Endothelial cell (in vitro differentiated cells): Measurements from ENCODE around the gene RABEP2. TPM values are rescaled to one million over a fixed set of nuclear protein-coding genes. Genes with fewer than 3 reads are reported as not detected.

Experiments used
- DNase-seq: peaks from one replicate; pipeline ENCODE4 v3.0.0; 2021; ENCODE audit warnings: low spot score
- H3K27ac Mint-ChIP-seq: one replicate; pipeline ENCODE4 v1.8.0; 2021; ENCODE audit warnings: mixed read lengths, inconsistent platforms; ENCODE audit not compliant: unreplicated experiment
- H3K27me3 Mint-ChIP-seq: one replicate; pipeline ENCODE4 v1.8.0; 2021; ENCODE audit warnings: mild to moderate bottlenecking, moderate library complexity, mixed read lengths, inconsistent platforms; ENCODE audit not compliant: unreplicated experiment
- H3K36me3 Mint-ChIP-seq: one replicate; pipeline ENCODE4 v1.8.0; 2021; ENCODE audit warnings: mild to moderate bottlenecking, low read depth, mixed read lengths, inconsistent platforms; ENCODE audit not compliant: unreplicated experiment
- H3K4me1 Mint-ChIP-seq: one replicate; pipeline ENCODE4 v1.8.0; 2021; ENCODE audit warnings: mild to moderate bottlenecking, mixed read lengths, inconsistent platforms; ENCODE audit not compliant: unreplicated experiment
- H3K4me3 Mint-ChIP-seq: one replicate; pipeline ENCODE4 v1.8.0; 2021; ENCODE audit warnings: mild to moderate bottlenecking, mixed read lengths, inconsistent platforms; ENCODE audit not compliant: unreplicated experiment
- H3K9me3 Mint-ChIP-seq: one replicate; pipeline ENCODE4 v1.8.0; 2021; ENCODE audit warnings: mixed read lengths, inconsistent platforms; ENCODE audit not compliant: unreplicated experiment
- total RNA-seq: library from RNA; stranded (reverse); fragmentation: NEBNext Ultra II Directional; extraction: Animal tissue kit (Norgen Biotek cat#: 25700); gene quantifications from one replicate; pipeline ENCODE4 v1.2.1, GENCODE V29; 2021; ENCODE audit not compliant: unreplicated experiment
- TF ChIP-seq, protein P1 (sequence below): fragments of 200-600 bp; sonication (generic); IDR thresholded peaks from one replicate; pipeline ENCODE4 v1.5.0; 2021; ENCODE audit warnings: antibody characterized with exemption; ENCODE audit not compliant: unreplicated experiment

RABEP2 gene
- total RNA-seq, 1 donor from 2014 or later = 16.0 TPM

DNA sequence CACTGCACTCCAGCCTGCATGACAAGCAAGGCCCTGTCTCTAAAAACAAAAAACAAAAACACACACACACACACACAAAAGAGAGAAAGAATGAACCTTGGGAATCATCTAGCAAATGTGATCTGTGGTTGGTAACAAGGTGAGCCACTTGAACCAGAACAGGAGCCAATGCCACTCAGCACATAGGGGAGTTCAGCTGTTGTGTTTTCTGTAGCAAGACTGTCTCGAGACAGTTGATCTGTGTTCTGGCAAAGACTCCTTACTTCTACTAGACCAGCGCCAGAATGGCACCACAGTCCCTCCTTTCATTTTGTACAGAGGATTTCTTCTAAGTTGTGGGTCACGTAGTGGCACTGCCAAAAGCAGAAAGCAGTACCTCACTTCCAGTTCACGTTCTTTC is 26.1 kb downstream of the RABEP2 start:
- H3K36me3 Mint-ChIP-seq = no peaks in the 10 kb centered on the region
- no peaks in the 10 kb centered on the region for H3K4me1 Mint-ChIP-seq
- no peak overlapping the region for H3K27ac Mint-ChIP-seq
- TF ChIP-seq, protein P1, sequence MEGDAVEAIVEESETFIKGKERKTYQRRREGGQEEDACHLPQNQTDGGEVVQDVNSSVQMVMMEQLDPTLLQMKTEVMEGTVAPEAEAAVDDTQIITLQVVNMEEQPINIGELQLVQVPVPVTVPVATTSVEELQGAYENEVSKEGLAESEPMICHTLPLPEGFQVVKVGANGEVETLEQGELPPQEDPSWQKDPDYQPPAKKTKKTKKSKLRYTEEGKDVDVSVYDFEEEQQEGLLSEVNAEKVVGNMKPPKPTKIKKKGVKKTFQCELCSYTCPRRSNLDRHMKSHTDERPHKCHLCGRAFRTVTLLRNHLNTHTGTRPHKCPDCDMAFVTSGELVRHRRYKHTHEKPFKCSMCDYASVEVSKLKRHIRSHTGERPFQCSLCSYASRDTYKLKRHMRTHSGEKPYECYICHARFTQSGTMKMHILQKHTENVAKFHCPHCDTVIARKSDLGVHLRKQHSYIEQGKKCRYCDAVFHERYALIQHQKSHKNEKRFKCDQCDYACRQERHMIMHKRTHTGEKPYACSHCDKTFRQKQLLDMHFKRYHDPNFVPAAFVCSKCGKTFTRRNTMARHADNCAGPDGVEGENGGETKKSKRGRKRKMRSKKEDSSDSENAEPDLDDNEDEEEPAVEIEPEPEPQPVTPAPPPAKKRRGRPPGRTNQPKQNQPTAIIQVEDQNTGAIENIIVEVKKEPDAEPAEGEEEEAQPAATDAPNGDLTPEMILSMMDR = no peak
- H3K4me3 Mint-ChIP-seq = no peak overlapping the region
- H3K27me3 Mint-ChIP-seq = peaks cover 2% of the 10 kb centered on the region
- H3K9me3 Mint-ChIP-seq = no peaks in the 10 kb centered on the region
- no peak for DNase-seq

DNA sequence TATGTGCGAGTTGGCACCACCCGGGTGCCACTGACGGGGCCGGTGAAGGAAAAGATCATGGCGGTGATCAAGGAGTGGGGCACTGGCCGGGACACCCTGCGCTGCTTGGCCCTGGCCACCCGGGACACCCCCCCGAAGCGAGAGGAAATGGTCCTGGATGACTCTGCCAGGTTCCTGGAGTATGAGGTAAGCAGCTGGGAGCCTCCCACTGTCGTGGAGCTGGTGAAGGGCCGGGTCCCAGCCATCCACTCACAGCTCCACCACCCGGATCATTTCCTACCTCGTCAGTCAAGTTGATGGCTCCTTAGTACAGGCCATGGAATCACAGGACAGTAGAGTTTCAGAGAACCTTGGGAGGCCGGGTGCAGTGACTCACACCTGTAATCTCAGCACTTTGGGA is 26.8 kb downstream of the RABEP2 start:
- H3K4me1 Mint-ChIP-seq = no peaks in the 10 kb centered on the region
- no peaks in the 10 kb centered on the region for H3K9me3 Mint-ChIP-seq
- no peak for DNase-seq
- H3K27ac Mint-ChIP-seq = no peak overlapping the region
- TF ChIP-seq, protein P1 = no peak
- H3K27me3 Mint-ChIP-seq = peaks cover 2% of the 10 kb centered on the region
- H3K36me3 Mint-ChIP-seq = no peaks in the 10 kb centered on the region
- H3K4me3 Mint-ChIP-seq = no peak overlapping the region

DNA sequence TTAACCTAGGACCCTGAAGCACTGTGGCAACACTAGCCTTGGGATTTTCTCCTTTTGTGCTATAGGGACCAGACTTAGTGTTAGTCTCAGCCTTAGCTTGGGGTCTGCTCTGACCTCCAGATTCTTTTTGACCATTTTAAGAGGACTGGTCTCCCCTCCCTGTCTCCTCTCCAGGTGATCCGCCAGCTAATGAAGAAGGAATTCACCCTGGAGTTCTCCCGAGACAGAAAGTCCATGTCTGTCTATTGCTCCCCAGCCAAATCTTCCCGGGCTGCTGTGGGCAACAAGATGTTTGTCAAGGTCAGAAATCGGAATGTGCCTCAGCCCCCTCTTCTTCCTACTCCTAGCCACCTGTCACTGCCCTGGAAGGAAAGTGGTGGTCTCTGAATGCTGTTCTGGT is 27.2 kb downstream of the RABEP2 start:
- peaks cover 1% of the 10 kb centered on the region for H3K27me3 Mint-ChIP-seq
- H3K4me1 Mint-ChIP-seq = no peaks in the 10 kb centered on the region
- H3K36me3 Mint-ChIP-seq = no peaks in the 10 kb centered on the region
- no peaks in the 10 kb centered on the region for H3K9me3 Mint-ChIP-seq
- H3K4me3 Mint-ChIP-seq = no peak overlapping the region
- TF ChIP-seq, protein P1 = no peak
- no peak for DNase-seq
- no peak overlapping the region for H3K27ac Mint-ChIP-seq

DNA sequence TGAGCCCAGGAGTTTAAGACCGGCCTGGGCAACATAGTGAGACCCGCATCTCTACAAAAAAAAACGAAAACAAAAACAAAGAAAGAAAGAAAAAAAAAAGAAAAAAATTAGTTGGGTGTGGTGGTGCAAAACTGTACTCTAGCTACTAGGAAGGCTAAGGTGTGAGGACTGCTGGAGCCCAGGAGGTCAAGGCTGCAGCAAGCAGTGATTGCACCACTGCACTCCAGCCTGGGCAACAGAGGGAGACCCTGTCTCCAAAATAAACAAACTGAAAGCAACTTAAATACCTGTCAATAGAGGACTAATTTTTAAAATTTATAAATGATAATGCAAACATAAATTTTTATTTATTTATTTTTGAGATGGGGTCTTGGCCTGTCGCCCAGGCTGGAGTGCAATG is 29.4 kb downstream of the RABEP2 start:
- TF ChIP-seq, protein P1 = no peak
- no peaks in the 10 kb centered on the region for H3K4me1 Mint-ChIP-seq

DNA sequence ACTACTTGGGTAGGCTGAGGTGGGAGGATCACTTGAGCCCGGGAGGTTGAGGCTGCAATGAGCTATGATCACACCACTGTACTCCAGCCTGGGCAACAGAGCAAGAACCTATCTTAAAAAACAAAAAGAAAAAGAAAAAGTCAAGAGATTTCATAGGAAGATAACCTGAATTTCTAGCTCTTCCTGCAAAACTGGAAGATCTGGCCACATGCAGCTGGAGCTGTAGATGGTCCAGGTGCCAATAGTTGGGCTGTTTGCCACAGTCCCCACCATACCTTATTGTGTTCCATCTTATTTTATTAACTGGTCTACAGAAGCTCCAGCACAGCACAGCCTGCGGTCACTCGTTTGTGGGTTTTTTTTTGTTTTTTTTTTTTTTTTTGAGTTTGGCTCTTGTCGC is 31.7 kb downstream of the RABEP2 start:
- no peaks in the 10 kb centered on the region for H3K4me1 Mint-ChIP-seq
- DNase-seq = no peak
- H3K27ac Mint-ChIP-seq = no peak overlapping the region
- H3K9me3 Mint-ChIP-seq = no peaks in the 10 kb centered on the region
- H3K27me3 Mint-ChIP-seq = peaks cover 2% of the 10 kb centered on the region
- H3K36me3 Mint-ChIP-seq = no peaks in the 10 kb centered on the region
- TF ChIP-seq, protein P1 = no peak
- H3K4me3 Mint-ChIP-seq = no peak overlapping the region

More for the DNA sequence above, 29.4 kb downstream of the RABEP2 start:
- DNase-seq = no peak
- H3K9me3 Mint-ChIP-seq = no peaks in the 10 kb centered on the region
- H3K4me3 Mint-ChIP-seq = no peak overlapping the region
- peaks cover 1% of the 10 kb centered on the region for H3K27me3 Mint-ChIP-seq
- H3K36me3 Mint-ChIP-seq = no peaks in the 10 kb centered on the region
- H3K27ac Mint-ChIP-seq = no peak overlapping the region
